ENCODE results near the gene CERS3. TPM values are rescaled to one million over a fixed set of nuclear protein-coding genes. Genes with fewer than 3 reads are reported as not detected.

Gene CERS3
- polyA plus RNA-seq, 3 donors, result 0.04 TPM; not detected in 2

GRCh38 chr15:100553468-100553867 is 24.7 kb upstream of the CERS3 start:
- H3K4me2 ChIP-seq (replicated peaks; ENCODE audit: extremely low read depth, low read length, poor library complexity, severe bottlenecking), result no peak overlapping the region
- no peaks in the 10 kb centered on the region for H3K36me3 ChIP-seq (replicated peaks in 1 of 2; ENCODE audit: control insufficient read depth in 1 of 2, insufficient read depth in 2 of 2, low read length in 2 of 2)
- H3K4me1 Mint-ChIP-seq, result peaks cover 10% of the 10 kb centered on the region
- H4K20me1 ChIP-seq (ENCODE audit: insufficient read depth, low read length), result no peaks in the 10 kb centered on the region
- H3K36me3 Mint-ChIP-seq, result peaks cover 0 to 3% of the 10 kb centered on the region in 2 donors
- peaks cover 0 to 4% of the 10 kb centered on the region in 2 donors for H3K4me1 ChIP-seq (ENCODE audit: control insufficient read depth in 1 of 2, insufficient read depth in 2 of 2, low read length in 2 of 2)
- H3K4me3 ChIP-seq (replicated peaks in 1 of 3; ENCODE audit: low read depth in 2 of 3, low read length in 3 of 3), result no peak overlapping the region
- intact Hi-C loops (cut with micrococcal nuclease), result no loop called here
- DNase-seq, result peak in 1 of 3 donors; percentile 15
- TF ChIP-seq CTCF (IDR thresholded peaks at IDR 0.05), result no peak
- no peaks in the 10 kb centered on the region for H3K27me3 ChIP-seq (ENCODE audit: control insufficient read depth in 2 of 2, insufficient read depth in 2 of 2, low read length in 2 of 2)
- peak overlapping the region in 1 of 7 donors; percentile 11 for H3K27ac Mint-ChIP-seq
- no peak overlapping the region for H3K27ac ChIP-seq (ENCODE audit: low read depth in 1 of 2, low read length in 2 of 2)
- 88% methylated on average over 10 of the region's 16 CpGs for WGBS (ENCODE audit: insufficient coverage)
- H3K9ac ChIP-seq (ENCODE audit: insufficient read depth, low read length, poor library complexity, severe bottlenecking), result no peak overlapping the region
- no peak overlapping the region for H2AFZ ChIP-seq (ENCODE audit: insufficient read depth, low read depth, low read length, poor library complexity, severe bottlenecking)
- H3K79me2 ChIP-seq (ENCODE audit: insufficient read depth, low read length), result no peaks in the 10 kb centered on the region
- H3K9me3 Mint-ChIP-seq, result peaks cover 14 to 54% (median 40%) of the 10 kb centered on the region in 7 donors
- H3K4me3 Mint-ChIP-seq, result peak overlapping the region in 1 of 2 donors; percentile 41
- peaks cover 4 to 8% of the 10 kb centered on the region in 2 donors for H3K9me3 ChIP-seq (replicated peaks in 1 of 2; ENCODE audit: control insufficient read depth in 1 of 2, insufficient read depth in 1 of 2, low read length in 2 of 2)
- peaks cover 0 to 5% (median 5%) of the 10 kb centered on the region in 3 donors for H3K27me3 Mint-ChIP-seq (ENCODE audit: low read depth in 3 of 3)

GRCh38 chr15:100547961-100548360 is 19.2 kb upstream of the CERS3 start:
- Mint-ChIP-seq H3K36me3 (no peaks in the 10 kb centered on the region), H3K4me1 (peaks cover under 1% of the 10 kb centered on the region), H3K27ac (no peak overlapping the region), H3K4me3 (no peak overlapping the region), H3K27me3 (ENCODE audit: low read depth in 3 of 3) (peaks cover 31 to 43% (median 42%) of the 10 kb centered on the region in 3 donors), H3K9me3 (peaks cover 3 to 22% (median 16%) of the 10 kb centered on the region in 7 donors)
- H4K20me1 ChIP-seq (ENCODE audit: insufficient read depth, low read length), result no peaks in the 10 kb centered on the region
- H3K36me3 ChIP-seq (replicated peaks in 1 of 2; ENCODE audit: control insufficient read depth in 1 of 2, insufficient read depth in 2 of 2, low read length in 2 of 2), result no peaks in the 10 kb centered on the region
- no peak for TF ChIP-seq CTCF (IDR thresholded peaks at IDR 0.05)
- peaks cover 7 to 11% of the 10 kb centered on the region in 2 donors for H3K9me3 ChIP-seq (replicated peaks in 1 of 2; ENCODE audit: control insufficient read depth in 1 of 2, insufficient read depth in 1 of 2, low read length in 2 of 2)
- intact Hi-C loops (cut with micrococcal nuclease), result no loop called here
- WGBS (ENCODE audit: insufficient coverage), result 85% methylated on average over 5 of the region's 5 CpGs
- no peak overlapping the region for H3K27ac ChIP-seq (ENCODE audit: low read depth in 1 of 2, low read length in 2 of 2)
- H3K4me1 ChIP-seq (ENCODE audit: control insufficient read depth in 1 of 2, insufficient read depth in 2 of 2, low read length in 2 of 2), result no peaks in the 10 kb centered on the region
- H3K79me2 ChIP-seq (ENCODE audit: insufficient read depth, low read length), result no peaks in the 10 kb centered on the region
- H3K27me3 ChIP-seq (ENCODE audit: control insufficient read depth in 2 of 2, insufficient read depth in 2 of 2, low read length in 2 of 2), result peaks cover 12 to 16% of the 10 kb centered on the region in 2 donors
- H2AFZ ChIP-seq (ENCODE audit: insufficient read depth, low read depth, low read length, poor library complexity, severe bottlenecking), result no peak overlapping the region
- H3K4me2 ChIP-seq (replicated peaks; ENCODE audit: extremely low read depth, low read length, poor library complexity, severe bottlenecking), result no peak overlapping the region
- no peak for DNase-seq
- H3K4me3 ChIP-seq (replicated peaks in 1 of 3; ENCODE audit: low read depth in 2 of 3, low read length in 3 of 3), result no peak overlapping the region
- no peak overlapping the region for H3K9ac ChIP-seq (ENCODE audit: insufficient read depth, low read length, poor library complexity, severe bottlenecking)
